Measurements from ENCODE around the gene BCL10. TPM values are rescaled to one million over a fixed set of nuclear protein-coding genes. Genes with fewer than 3 reads are reported as not detected.

BCL10 gene
- total and polyA plus RNA-seq, 12 donors: 5.5 to 34.6 (median 19.8) TPM

DNA sequence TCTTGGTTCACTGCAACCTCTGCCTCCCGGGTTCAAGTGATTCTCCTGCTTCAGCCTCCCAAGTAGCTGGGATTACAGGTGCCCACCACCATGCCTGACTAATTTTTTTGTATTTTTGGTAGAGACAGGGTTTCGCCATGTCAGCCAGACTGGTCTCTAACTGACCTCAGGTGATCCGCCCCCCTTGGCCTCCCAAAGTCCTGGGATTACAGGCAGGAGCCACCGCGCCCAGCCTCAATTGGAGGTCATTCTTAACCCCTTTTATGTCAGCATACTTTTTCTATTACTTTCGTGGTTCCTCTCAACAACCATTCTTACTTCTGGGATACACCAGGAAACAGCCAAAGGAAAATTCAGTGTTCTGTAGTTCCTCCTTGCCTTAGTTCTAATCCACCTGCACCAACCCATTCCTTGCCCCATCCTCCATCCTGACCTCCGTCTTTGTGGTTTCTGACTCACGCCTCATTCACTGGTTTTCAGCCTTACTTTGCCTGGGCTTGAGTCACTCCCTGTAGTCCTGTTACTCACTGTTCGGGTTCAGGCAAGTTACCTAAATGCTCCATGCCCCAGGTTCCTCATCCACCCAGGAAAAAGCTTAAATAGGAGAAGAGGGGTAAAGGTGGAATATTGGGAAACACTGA is 12.9 kb upstream of the BCL10 start:
- peak in 5 of 7 donors; percentile 40 to 58 (median 42) for DNase-seq
- H3K27ac ChIP-seq: no peak overlapping the region
- no peak overlapping the region for H3K4me3 ChIP-seq
- no peaks in the 10 kb centered on the region for H3K27me3 ChIP-seq
- H3K4me1 ChIP-seq (replicated peaks in 1 of 2): no peaks in the 10 kb centered on the region
- 71 to 81% (median 77%) methylated on average over 9 of the region's 9 CpGs for WGBS, 4 donors
- intact Hi-C loops (cut with DNase I): no loop called here
- TF ChIP-seq, protein P1, sequence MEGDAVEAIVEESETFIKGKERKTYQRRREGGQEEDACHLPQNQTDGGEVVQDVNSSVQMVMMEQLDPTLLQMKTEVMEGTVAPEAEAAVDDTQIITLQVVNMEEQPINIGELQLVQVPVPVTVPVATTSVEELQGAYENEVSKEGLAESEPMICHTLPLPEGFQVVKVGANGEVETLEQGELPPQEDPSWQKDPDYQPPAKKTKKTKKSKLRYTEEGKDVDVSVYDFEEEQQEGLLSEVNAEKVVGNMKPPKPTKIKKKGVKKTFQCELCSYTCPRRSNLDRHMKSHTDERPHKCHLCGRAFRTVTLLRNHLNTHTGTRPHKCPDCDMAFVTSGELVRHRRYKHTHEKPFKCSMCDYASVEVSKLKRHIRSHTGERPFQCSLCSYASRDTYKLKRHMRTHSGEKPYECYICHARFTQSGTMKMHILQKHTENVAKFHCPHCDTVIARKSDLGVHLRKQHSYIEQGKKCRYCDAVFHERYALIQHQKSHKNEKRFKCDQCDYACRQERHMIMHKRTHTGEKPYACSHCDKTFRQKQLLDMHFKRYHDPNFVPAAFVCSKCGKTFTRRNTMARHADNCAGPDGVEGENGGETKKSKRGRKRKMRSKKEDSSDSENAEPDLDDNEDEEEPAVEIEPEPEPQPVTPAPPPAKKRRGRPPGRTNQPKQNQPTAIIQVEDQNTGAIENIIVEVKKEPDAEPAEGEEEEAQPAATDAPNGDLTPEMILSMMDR (IDR thresholded peaks at IDR 0.05): no peak
- TF ChIP-seq POLR2A (IDR thresholded peaks at IDR 0.05): no peak
- H3K36me3 ChIP-seq (replicated peaks in 1 of 2): no peaks in the 10 kb centered on the region
- no peaks in the 10 kb centered on the region for H3K9me3 ChIP-seq (replicated peaks in 1 of 3)

DNA sequence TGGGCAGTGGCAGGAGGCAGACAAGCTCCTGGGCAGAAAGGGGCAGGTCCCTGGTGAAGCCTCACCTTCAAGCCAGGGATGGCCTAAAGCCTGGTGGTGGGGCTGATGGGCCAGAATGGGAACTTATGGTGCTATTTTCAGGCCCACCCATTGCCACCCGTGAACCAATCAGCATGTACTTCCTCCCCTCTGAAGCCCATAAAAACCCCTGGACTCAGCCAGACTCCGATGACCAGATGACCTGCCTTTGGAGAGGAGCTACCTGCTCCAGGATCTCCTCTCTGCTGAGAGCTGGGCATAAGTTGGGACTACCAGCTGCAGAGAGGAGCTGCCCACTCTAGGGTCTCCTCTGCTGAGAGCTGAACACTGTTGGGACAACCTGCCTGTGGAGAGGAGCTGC is 7.8 kb upstream of the BCL10 start:
- intact Hi-C loops (cut with DNase I): no loop called here
- no peak overlapping the region for H3K27ac ChIP-seq
- peaks cover 0 to 4% of the 10 kb centered on the region in 2 donors for H3K4me1 ChIP-seq (replicated peaks in 1 of 2)
- no peaks in the 10 kb centered on the region for H3K9me3 ChIP-seq (replicated peaks in 1 of 3)
- 88 to 100% (median 93%) methylated on average over 1 to 2 of the region's 2 CpGs for WGBS, 4 donors
- no peaks in the 10 kb centered on the region for H3K36me3 ChIP-seq (replicated peaks in 1 of 2)
- no peak for DNase-seq
- TF ChIP-seq, protein P1 (IDR thresholded peaks at IDR 0.05): no peak
- TF ChIP-seq POLR2A (IDR thresholded peaks at IDR 0.05): no peak
- H3K4me3 ChIP-seq: no peak overlapping the region
- no peaks in the 10 kb centered on the region for H3K27me3 ChIP-seq

DNA sequence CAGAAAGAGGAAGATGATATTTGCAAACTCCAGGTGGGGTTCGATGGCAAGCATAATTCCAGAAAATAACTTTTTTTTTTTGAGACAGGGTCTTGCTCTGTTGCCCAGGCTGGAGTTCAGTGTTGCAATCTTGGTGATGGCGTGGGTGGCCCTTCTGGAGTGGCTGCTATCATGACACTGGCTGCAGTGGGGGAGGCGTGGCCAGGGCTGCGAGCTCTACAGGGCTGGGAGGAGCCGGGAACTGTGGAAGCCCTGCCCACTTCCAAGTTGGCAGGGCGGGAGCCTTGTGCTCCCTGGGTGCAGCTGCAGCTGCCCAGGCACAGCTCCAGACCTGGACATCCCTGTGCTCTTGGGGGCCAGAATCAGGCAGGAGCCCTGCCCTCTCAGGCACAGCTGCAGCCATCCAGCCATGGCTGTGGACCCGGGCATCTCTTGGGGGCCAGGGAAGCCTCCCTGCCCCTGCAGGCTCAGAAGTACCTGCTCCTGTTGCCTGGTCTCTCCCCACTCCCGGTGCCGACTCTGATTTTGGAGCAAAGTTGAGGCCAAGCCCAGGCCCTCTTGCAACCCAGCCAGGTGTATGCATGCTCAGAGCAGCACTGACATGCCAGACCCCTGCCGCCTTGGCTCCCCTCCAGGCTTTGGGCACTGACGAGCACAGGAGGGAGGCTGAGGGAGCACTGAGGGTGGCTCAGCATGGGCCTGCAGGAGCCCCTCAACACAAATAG is 7.2 kb upstream of the BCL10 start:
- intact Hi-C loops (cut with DNase I): no loop called here
- no peaks in the 10 kb centered on the region for H3K36me3 ChIP-seq (replicated peaks in 1 of 2)
- WGBS, 4 donors: 82 to 93% (median 89%) methylated on average over 3 to 11 of the region's 11 CpGs

DNA sequence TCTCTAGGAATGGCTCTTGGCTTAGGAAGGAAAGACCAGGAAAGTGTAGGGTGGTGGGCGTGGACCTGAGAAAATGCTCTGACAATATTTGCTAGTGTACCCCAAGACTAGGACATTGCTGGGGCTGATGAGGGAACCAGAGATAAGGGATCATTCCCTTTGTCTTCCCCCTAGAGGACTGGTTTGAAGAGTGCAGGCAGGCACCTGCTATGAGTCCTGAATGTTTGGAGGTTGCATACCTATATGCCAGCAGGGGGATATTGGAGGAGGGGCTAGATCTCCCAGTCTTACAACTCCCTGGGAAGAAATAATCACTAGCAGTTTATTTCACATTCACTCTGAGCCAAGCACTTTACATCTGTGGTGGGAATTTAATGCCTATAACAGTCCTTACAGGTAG is 6.0 kb upstream of the BCL10 start:
- WGBS, 4 donors: 84 to 100% (median 92%) methylated on average over 1 of the region's 1 CpG
- TF ChIP-seq, protein P1 (IDR thresholded peaks at IDR 0.05): no peak
- TF ChIP-seq POLR2A (IDR thresholded peaks at IDR 0.05): no peak
- Histone ChIP-seq H3K9me3 (replicated peaks in 1 of 3) (no peaks in the 10 kb centered on the region), H3K27ac (no peak overlapping the region), H3K4me1 (replicated peaks in 1 of 2) (peaks cover 5 to 7% of the 10 kb centered on the region in 2 donors), H3K4me3 (no peak overlapping the region), H3K27me3 (no peaks in the 10 kb centered on the region), H3K36me3 (replicated peaks in 1 of 2) (no peaks in the 10 kb centered on the region)
- DNase-seq: no peak
- intact Hi-C loops (cut with DNase I): no loop called here

More for the DNA sequence above, 7.2 kb upstream of the BCL10 start:
- no peak overlapping the region for H3K27ac ChIP-seq
- no peaks in the 10 kb centered on the region for H3K27me3 ChIP-seq
- H3K9me3 ChIP-seq (replicated peaks in 1 of 3): no peaks in the 10 kb centered on the region
- peak in 6 of 7 donors; percentile 29 to 60 (median 56) for DNase-seq
- H3K4me1 ChIP-seq (replicated peaks in 1 of 2): peaks cover 1 to 7% of the 10 kb centered on the region in 2 donors
- TF ChIP-seq, protein P1 (IDR thresholded peaks at IDR 0.05): no peak
- no peak for TF ChIP-seq POLR2A (IDR thresholded peaks at IDR 0.05)
- H3K4me3 ChIP-seq: no peak overlapping the region
